GM12891 (cell line): Measurements from ENCODE around the gene TREML1.

ENCODE experiments used
- PAX5 ChIP-seq: IDR thresholded peaks from 2 replicates; pipeline ENCODE4 v1.6.1; 2011; ENCODE audit warnings: low read length, moderate library complexity, mild to moderate bottlenecking; ENCODE audit not compliant: insufficient read depth, severe bottlenecking
- POLR2A ChIP-seq: IDR thresholded peaks from 2 replicates; pipeline ENCODE4 v1.6.1; 2011; ENCODE audit warnings: low read depth, low read length, control low read depth
- POLR2AphosphoS5 ChIP-seq: IDR thresholded peaks from 2 replicates; pipeline ENCODE4 v1.6.1; 2011; ENCODE audit warnings: low read depth, low read length, control low read depth
- POU2F2 ChIP-seq: IDR thresholded peaks from 2 replicates; pipeline ENCODE4 v1.6.1; 2011; ENCODE audit warnings: low read depth, mild to moderate bottlenecking, control low read depth, low read length, moderate library complexity
- SPI1 ChIP-seq: IDR thresholded peaks from 2 replicates; pipeline ENCODE4 v1.6.1; 2011; ENCODE audit warnings: low read depth, low read length, control low read depth
- TAF1 ChIP-seq: IDR thresholded peaks from 2 replicates; pipeline ENCODE4 v1.6.1; 2011; ENCODE audit warnings: low read depth, low read length, control low read depth

- TF ChIP-seq POLR2A (no peak), POLR2AphosphoS5 (no peak), PAX5 (no peak), TAF1 (no peak), POU2F2 (no peak), SPI1 (no peak)
Observed at GRCh38 chr6:41179163-41179562, 25.0 kb upstream of the TREML1 start.
